ENCODE results near the gene LPP. TPM values are rescaled to one million over a fixed set of nuclear protein-coding genes. Genes with fewer than 3 reads are reported as not detected.

The LPP gene
- total RNA-seq, 1 donor from 2014 or later = 11.7 TPM

DNA sequence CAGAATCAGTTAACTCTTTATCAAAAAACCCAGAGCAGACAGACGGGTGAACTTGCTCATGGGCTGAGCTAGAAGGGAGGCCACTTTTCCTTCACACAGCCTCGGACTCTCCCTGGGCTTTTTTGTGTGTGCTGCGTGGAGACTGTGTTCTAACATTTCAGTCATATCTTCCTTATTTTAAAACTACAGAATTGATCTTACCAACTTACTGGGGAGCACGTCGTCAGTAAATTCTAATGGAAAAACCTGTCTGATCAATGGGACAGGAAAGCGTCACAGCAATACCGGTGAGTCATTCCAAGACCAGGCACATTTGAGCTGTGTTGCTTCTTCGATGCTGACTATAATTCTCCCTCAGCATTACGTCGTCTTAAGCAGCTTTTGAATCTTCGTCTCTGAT lies 145.1 kb downstream of the LPP start:
- DNase-seq = no peak

DNA sequence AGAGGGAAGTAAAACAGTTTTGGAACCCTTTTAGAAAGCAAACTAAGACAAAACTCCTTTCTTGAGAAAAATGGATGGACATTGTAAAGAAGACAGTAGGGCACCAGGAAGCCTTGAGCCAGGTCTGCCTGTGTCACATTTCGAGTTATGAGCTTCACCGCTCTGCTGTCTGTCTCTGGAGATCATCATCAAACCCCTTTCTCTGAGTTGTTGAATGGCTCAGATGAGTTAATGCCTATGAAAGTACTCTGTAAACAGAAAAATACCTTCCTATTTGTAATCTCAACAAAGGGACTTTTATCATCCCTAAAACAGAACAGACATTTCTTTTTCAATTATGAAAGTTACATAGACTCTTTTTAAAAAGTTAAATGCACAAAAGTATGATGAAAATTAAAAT lies 145.8 kb downstream of the LPP start:
- DNase-seq = no peak

DNA sequence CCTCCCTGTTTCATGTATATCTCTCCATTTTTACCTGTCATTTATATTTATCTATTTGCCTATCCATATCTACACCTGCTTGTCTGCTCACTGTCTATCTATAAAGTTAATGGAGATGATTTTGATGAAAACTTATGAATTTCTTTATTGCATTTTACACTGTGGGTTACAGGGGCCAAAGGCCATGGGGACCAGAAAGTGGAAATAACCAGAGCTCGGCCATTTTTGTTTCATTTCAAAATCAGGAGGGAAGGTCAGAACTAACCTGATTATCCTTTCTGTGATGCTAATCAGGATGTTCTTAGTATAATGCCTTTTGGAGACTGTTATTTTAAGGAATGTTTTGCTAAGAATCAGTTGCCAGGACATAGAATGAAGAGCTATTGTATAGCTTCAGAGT lies 147.2 kb downstream of the LPP start:
- no peak for DNase-seq

GRCh38 chr3:188303286-188303799 lies 149.4 kb downstream of the LPP start:
- no peak for DNase-seq

DNA sequence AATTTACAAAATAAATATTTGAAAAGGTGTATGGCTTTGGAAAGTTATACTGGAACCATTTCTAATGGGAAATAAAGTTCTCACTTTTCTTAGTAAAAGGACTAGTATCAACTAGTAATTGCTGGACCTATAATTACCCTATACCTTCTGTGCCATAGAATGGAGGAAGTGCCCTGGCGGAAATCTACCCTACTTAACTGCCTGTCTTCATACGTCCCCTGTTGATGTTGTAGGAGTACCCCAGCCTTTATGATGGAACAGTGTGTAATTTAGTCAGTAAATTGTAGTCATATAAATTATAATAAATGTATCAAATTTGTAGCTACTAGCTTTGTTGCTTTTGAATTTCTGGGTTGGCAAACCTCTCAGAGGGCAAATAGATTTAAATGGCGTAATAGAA lies 149.9 kb downstream of the LPP start:
- DNase-seq = no peak

DNA sequence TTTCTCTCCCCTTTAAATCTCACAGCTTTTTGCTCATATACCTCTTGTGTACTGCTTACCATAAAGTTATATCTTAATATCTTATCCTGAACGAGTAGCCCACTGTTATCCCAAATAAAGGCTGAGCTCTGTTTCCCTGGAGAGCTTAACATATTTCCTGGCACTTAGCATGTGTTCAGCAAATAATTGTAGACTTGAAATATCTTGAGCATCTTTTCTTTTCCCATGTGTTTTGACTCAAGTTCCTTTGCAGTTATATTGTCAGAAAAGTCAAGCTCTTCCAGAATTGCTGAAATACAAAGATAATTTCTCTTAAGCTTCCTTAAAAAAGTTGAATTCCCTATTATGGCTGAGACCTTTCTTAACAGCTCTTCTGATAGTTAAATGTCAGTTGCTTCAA lies 150.5 kb downstream of the LPP start:
- no peak for DNase-seq

DNA sequence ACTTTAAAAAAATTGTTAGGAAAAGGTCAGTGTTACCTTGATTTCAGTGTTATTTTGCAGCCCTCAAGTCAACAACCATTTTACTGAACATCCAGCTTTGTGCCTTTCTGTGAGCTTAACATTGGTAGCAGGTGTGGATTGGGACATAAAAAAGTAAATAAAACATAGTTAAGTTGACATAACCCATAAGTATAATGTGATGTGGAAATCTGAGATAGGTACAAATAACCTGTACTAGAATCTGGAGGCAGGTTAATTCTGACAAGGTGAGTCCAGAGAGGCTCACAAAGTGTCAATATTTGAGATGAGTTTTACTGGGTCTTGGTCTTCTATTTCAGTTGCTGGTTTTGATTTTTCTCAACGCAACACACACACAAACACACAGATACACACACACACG lies 151.3 kb downstream of the LPP start:
- DNase-seq = no peak

DNA sequence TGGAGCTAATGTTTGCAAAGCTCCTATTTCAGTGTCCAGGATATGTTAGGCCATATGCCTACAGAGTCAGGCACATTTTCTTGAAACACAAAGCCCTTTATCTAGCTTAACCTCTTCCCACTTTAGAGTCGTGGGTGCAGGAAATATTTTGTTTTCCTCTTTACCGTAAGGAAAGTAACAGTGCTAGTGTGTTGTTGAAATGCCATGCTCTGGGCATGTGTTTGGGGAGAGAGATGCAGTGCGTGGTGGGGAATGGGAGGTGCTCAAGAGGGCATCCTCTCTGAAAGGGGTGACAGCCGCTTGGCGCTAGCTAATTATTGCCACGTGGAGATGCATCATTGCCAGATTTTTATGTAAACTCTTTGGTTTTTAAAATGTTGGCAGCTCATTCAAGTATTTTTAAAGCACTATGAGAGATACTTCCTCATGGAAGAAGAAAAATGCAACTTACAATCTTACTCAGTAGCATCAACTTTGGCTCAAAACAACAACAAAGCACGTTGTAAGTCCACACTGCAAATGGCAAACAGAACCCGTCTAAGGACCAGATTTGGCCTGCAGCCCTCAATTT lies 152.6 kb downstream of the LPP start:
- DNase-seq = no peak

GRCh38 chr3:188309437-188310269 lies 155.7 kb downstream of the LPP start:
- DNase-seq = no peak

- DNase-seq = no peak
Measured at GRCh38 chr3:188310270-188310710, 156.3 kb downstream of the LPP start.

GRCh38 chr3:188315553-188315952 lies 161.6 kb downstream of the LPP start:
- DNase-seq = no peak

DNA sequence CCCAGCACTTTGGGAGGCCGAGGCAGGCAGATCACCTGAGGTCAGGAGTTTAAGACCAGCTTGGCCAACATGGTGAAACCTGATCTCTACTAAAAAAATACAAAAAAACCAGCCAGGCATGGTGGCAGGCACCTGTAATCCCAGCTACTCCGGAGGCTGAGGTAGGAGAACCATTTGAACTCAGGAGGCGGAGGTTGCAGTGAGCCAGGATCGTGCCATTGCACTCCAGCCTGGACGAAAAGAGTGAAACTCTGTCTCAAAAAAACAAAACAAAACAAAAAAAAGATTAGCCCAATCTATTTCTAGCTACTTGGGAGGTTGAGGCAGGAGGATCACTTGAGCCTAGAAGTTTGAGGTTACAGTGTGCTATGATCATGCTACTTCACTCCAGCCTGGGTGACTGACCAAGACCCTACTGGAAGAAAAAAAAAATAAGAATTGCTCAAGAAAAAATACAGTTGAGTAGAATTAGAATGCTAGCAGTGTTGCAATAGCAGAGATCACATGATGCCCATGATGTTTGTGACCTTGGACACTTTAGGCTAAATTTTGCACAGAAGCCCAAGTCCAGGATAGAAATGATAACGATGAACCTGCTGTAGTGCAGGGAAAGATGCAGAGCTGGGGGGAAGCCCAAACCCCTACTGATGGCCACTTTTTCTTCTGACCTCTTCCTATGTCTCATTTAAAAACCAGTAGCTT lies 162.2 kb downstream of the LPP start:
- no peak for DNase-seq

DNA sequence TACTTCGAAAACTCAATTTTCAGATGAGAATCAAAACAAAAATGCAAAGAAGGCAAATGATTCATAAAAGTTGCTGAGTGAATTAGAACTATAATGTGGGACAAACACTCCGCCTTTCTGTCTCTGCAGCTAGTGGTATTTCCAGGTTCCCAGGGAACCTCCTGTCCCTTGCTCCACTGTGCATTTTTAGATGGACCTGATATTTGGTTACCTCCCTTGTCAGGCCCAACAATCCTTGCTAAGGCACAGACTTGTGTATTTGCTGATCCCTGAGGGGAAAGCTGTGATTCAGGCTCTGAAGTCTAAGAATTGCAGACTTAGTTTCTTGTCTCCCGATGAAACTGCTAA lies 162.7 kb downstream of the LPP start:
- DNase-seq = no peak

DNA sequence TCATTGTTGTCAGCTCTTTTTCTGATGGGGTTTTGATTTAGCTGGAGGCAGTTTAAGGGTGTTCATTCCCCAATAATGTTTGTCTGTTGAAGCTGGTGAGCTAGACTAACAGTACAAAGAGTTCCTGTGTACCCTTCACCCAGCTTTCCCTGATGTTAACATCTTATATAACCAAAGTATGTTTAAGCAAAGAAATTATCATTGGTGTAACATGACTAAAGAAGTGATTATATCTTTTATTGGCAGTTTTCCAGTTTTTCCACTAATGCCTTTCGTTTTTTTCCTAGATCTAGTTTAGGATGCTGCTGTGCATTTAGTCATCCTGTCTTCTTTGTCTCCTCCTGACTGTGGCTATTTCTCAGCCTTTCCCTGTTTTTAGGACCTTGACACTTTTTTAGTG lies 165.6 kb downstream of the LPP start:
- no peak for DNase-seq

- DNase-seq = no peak
Measured at GRCh38 chr3:188320757-188321156, 166.8 kb downstream of the LPP start.

DNA sequence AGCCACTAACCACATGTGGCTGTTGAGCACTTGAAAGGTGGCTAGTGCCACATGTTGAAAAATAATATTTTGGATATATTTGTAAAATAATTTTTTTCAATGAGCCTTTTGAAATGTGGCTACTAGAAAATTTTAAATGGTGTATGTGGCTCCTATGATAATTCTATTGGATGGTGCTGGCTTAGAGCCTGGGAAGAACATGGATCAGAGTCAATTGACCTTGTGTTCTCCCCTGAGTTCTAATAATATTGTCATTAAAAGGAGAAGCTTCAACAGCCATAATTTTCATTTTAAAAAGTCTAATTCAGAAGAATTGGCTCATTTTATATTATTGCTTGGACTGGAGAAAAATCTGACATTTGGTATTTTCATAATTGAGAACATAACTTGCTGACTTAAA lies 167.3 kb downstream of the LPP start:
- no peak for DNase-seq

DNA sequence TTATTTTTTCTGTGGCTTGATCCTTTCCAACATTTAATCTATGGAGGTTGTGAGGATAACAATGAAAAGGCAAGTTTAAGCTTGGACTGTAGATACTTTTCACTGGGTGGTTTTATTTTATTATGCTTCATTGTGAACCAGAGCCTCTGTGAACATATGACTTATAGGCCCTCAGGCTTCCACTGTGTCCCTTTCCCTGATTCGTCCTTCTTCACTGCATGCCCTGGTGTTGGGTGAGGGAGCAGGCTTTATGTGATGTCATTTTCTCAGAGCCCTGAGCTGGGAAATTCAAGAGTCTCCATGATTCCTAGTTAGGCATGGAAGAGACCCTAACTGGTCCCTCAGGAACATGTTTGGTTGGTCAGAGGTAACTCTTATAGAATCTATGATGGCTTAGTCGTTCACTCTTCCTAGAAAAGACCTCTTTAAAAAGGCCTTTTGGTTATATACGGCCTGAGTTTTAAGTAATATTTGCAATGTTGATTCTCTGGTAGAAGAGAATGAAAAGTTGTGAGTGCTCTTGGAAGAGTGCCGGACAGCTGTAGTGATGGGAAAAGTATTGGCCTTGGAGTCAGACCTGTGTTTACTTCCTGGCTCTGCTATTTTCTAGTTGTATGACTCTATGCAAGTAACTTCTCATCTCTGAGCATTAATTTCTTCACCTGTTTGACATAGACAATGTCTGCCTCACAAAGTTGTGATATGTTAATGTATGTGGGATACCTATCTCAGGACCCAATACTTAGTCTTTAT lies 168.4 kb downstream of the LPP start:
- DNase-seq = no peak

GRCh38 chr3:188323067-188323842 lies 169.3 kb downstream of the LPP start:
- no peak for DNase-seq

- no peak for DNase-seq
Measured at GRCh38 chr3:188326111-188326510, 172.2 kb downstream of the LPP start.

DNA sequence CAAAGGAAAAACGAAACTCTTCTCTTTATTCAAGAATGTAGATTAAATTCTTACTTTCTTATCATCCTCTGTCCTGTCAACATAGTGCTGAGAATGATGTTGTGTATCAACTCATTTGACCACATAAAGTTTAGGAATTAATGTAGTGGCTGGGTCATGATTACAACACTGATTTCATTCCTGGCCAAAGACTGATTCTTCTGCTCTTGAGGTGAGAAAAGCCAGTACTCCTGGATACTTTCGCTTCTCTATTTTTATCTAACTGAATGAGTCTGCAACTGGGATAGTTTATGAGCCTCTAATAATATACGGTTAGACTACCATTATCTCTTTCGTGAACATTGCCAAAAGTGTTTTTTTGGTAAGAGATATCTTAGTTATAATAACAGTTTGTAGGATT lies 173.0 kb downstream of the LPP start:
- DNase-seq = no peak

DNA sequence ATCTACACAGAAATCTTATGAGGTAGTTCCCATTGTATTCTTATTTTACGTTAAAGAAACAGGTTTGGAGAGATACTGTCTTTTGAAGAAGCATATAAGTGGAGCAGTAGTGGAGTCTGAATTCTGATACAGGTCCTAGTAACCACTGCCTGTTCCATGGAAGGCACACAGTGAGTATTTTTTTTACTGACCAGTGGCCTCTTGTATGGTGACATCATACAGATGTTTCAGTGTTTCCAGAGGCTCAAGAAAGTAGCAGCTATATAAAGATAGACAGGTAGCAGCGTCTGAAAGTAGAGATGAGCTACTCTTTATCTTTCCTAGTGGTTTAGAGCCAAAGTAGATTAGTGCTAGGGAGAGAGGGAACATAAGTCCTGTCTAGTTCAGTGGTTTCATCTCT lies 173.5 kb downstream of the LPP start:
- no peak for DNase-seq

DNA sequence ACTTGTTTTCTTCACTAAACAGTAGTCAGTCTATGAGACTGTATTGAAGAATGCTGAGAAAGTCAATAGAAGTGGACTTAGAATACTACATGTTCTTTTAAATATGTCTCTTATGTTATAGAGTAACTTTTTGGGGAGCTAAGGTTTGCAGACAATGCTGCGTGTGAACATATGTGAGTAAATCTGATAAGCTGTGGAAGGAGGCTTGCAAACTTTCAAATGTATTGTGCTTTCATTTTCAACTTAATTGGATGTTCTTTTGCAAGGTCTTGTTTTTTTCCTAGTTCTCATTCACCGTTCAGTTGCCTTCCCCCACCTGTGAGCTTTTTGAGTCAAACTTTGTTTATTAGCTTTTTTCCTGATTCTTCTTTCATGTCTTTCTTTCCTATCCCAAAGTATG lies 176.2 kb downstream of the LPP start:
- DNase-seq = no peak
